HL-60 (cell line): ENCODE results near the gene ARMC2.

Source experiments
- DNase-seq, 2 experiments: peaks; one replicate each; pipeline ENCODE4 v3.0.0-alpha.2; 2010 to 2020; ENCODE audit warnings: low read depth in 1 of 2, low spot score in 1 of 2
- H3K27ac ChIP-seq: fragments of 250-450 bp; sonication (Bioruptor Pico); replicated peaks from 2 replicates; pipeline ENCODE4 v1.5.1; 2020; ENCODE audit warnings: mild to moderate bottlenecking, moderate library complexity
- H3K27me3 ChIP-seq: fragments of 250-450 bp; sonication (Bioruptor Pico); 2 replicates; pipeline ENCODE4 v1.5.1; 2021; ENCODE audit warnings: mild to moderate bottlenecking, moderate library complexity; ENCODE audit not compliant: insufficient read depth, poor library complexity, severe bottlenecking
- H3K4me3 ChIP-seq: replicated peaks from 2 replicates; pipeline ENCODE4 v1.5.1; 2011; ENCODE audit warnings: mild to moderate bottlenecking, control low read depth, low read length; ENCODE audit not compliant: insufficient read depth
- CTCF ChIP-seq: IDR thresholded peaks from one replicate; pipeline ENCODE4 v1.5.1; 2011; ENCODE audit warnings: low read length, control low read depth, inconsistent platforms; ENCODE audit not compliant: insufficient read depth
- GABPA ChIP-seq: IDR thresholded peaks from 2 replicates; pipeline ENCODE4 v1.6.1; 2012; ENCODE audit warnings: low read depth
- POLR2AphosphoS5 ChIP-seq: IDR thresholded peaks from 2 replicates; pipeline ENCODE4 v1.6.1; 2012; ENCODE audit warnings: low read depth
- REST ChIP-seq: IDR thresholded peaks from 2 replicates; pipeline ENCODE4 v1.6.1; 2012; ENCODE audit warnings: low read depth; ENCODE audit not compliant: insufficient replicate concordance
- SPI1 ChIP-seq: IDR thresholded peaks from 2 replicates; pipeline ENCODE4 v1.6.1; 2012; ENCODE audit warnings: low read depth, mild to moderate bottlenecking, borderline replicate concordance

Gene ARMC2

GRCh38 chr6:108846101-108846500 lies 2.1 kb upstream of the ARMC2 start:
- Histone ChIP-seq H3K27ac (peak overlapping the region; percentile 78), H3K4me3 (no peak overlapping the region), H3K27me3 (no peaks in the 10 kb centered on the region)
- DNase-seq, result peak in 1 of 2 experiments; percentile 56
- TF ChIP-seq CTCF (no peak), POLR2AphosphoS5 (no peak), GABPA (no peak), REST (no peak), SPI1 (no peak)

GRCh38 chr6:108846628-108847027 lies 1.6 kb upstream of the ARMC2 start:
- no peak for DNase-seq
- Histone ChIP-seq H3K4me3 (no peak overlapping the region), H3K27ac (peak overlapping the region; percentile 78), H3K27me3 (no peaks in the 10 kb centered on the region)
- TF ChIP-seq POLR2AphosphoS5, result no peak
- no peak for TF ChIP-seq REST
- TF ChIP-seq SPI1, result no peak
- no peak for TF ChIP-seq CTCF
- TF ChIP-seq GABPA, result no peak

- no peak for DNase-seq
- no peak for TF ChIP-seq SPI1
- no peak for TF ChIP-seq REST
- TF ChIP-seq GABPA, result no peak
- no peak for TF ChIP-seq POLR2AphosphoS5
- TF ChIP-seq CTCF, result no peak
- Histone ChIP-seq H3K4me3 (peak overlapping the region; percentile 92), H3K27me3 (no peaks in the 10 kb centered on the region), H3K27ac (peak overlapping the region; percentile 78)
Observed at GRCh38 chr6:108847738-108848115, 495 bp upstream of the ARMC2 start.
